HCT116 (cell line): ENCODE results near the gene SEPTIN6.

Experiments
- ELF1 ChIP-seq: IDR thresholded peaks from 2 replicates; pipeline ENCODE4 v1.6.1; 2012; ENCODE audit warnings: low read depth, borderline replicate concordance
- EZH2 ChIP-seq: fragments of 200-600 bp; sonication (generic); IDR thresholded peaks from 2 replicates; pipeline ENCODE4 v1.6.1; 2017; ENCODE audit warnings: antibody characterized with exemption, mixed run types
- POLR2A ChIP-seq: IDR thresholded peaks from 2 replicates; pipeline ENCODE4 v1.7.0; 2011; ENCODE audit warnings: borderline replicate concordance; ENCODE audit not compliant: insufficient read depth, insufficient read length; ENCODE audit errors: extremely low read depth
- POLR2AphosphoS5 ChIP-seq: IDR thresholded peaks from 2 replicates; pipeline ENCODE4 v1.6.1; 2011; ENCODE audit warnings: mild to moderate bottlenecking, low read depth, low read length, moderate library complexity
- REST ChIP-seq: IDR thresholded peaks from 2 replicates; pipeline ENCODE4 v1.6.1; 2012; ENCODE audit warnings: low read depth
- SRF ChIP-seq: IDR thresholded peaks from 2 replicates; pipeline ENCODE4 v1.6.1; 2012; ENCODE audit warnings: low read depth
- TCF7L2 ChIP-seq: IDR thresholded peaks from 2 replicates; pipeline ENCODE4 v1.7.0; 2011; ENCODE audit warnings: borderline replicate concordance, inconsistent platforms; ENCODE audit not compliant: insufficient read depth, insufficient read length; ENCODE audit errors: extremely low read depth
- ZNF274 ChIP-seq: fragments of 200-500 bp; sonication (Bioruptor generic); IDR thresholded peaks from 2 replicates; pipeline ENCODE4 v1.6.1; 2014; ENCODE audit warnings: mild to moderate bottlenecking, low read depth, low read length, inconsistent platforms
- TF ChIP-seq, protein P1 (sequence below), 3 experiments: fragments of 200-600 bp in 1 of 3; sonication (generic) in 1 of 3; IDR thresholded peaks in 2 of 3; conservative IDR thresholded peaks in 1 of 3; 2 replicates each; pipeline ENCODE4 v1.5.1; 2012 to 2017; ENCODE audit warnings: low read depth in 2 of 3, low read length in 2 of 3, antibody characterized with exemption in 1 of 3, borderline replicate concordance in 1 of 3, control low read depth in 1 of 3, mild to moderate bottlenecking in 1 of 3, mixed read lengths in 1 of 3, mixed run types in 1 of 3, moderate library complexity in 1 of 3; ENCODE audit not compliant: insufficient read depth in 1 of 3
- TF ChIP-seq, protein P2 (sequence below): IDR thresholded peaks from 2 replicates; pipeline ENCODE4 v1.6.1; 2012

DNA sequence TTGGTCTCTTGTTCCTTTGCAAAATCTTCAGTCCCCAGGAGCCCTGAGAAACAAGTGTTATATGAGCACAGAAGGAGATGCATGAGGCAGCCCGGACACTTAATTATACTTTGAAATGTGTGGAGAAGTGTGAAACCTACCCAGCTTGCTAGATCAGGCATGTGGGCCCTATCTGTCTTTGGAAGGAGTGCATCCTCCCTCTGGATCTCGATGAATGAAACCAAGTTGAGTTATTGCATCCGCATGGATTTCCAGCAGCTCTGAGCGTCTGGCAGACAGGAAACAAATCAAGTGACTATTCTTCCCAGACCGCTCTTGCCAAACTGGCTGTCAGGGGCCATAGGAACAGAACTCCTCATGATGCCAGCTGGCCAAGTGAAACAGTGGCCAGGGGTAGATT lies 45.8 kb upstream of the SEPTIN6 start:
- TF ChIP-seq REST, result no peak
- no peak for TF ChIP-seq EZH2
- TF ChIP-seq TCF7L2, result no peak
- TF ChIP-seq, protein P1, sequence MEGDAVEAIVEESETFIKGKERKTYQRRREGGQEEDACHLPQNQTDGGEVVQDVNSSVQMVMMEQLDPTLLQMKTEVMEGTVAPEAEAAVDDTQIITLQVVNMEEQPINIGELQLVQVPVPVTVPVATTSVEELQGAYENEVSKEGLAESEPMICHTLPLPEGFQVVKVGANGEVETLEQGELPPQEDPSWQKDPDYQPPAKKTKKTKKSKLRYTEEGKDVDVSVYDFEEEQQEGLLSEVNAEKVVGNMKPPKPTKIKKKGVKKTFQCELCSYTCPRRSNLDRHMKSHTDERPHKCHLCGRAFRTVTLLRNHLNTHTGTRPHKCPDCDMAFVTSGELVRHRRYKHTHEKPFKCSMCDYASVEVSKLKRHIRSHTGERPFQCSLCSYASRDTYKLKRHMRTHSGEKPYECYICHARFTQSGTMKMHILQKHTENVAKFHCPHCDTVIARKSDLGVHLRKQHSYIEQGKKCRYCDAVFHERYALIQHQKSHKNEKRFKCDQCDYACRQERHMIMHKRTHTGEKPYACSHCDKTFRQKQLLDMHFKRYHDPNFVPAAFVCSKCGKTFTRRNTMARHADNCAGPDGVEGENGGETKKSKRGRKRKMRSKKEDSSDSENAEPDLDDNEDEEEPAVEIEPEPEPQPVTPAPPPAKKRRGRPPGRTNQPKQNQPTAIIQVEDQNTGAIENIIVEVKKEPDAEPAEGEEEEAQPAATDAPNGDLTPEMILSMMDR (IDR thresholded peaks at IDR 0.05 in 2 of 3, conservative IDR thresholded peaks at IDR 0.05 in 1 of 3; ENCODE audit: borderline replicate concordance in 1 of 3, insufficient read depth in 1 of 3, low read depth in 2 of 3, low read length in 2 of 3), result no peak
- no peak for TF ChIP-seq POLR2A
- no peak for TF ChIP-seq ZNF274
- no peak for TF ChIP-seq POLR2AphosphoS5
- TF ChIP-seq SRF, result no peak
- TF ChIP-seq, protein P2, sequence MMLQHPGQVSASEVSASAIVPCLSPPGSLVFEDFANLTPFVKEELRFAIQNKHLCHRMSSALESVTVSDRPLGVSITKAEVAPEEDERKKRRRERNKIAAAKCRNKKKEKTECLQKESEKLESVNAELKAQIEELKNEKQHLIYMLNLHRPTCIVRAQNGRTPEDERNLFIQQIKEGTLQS, result no peak
- no peak for TF ChIP-seq ELF1
